Skeletal muscle satellite cell (primary cell): Measurements from ENCODE around the gene ABCC5.
"Not testable (repeated sequence)": the region's sequence is repeated elsewhere in the genome, so short reads cannot be mapped to it uniquely, and the experiment has no call there.

Source experiments
- H3K27me3 ChIP-seq: 2 replicates; pipeline ENCODE4 v1.7.0; 2013; ENCODE audit warnings: low read length; ENCODE audit not compliant: control insufficient read depth, insufficient read depth
- H3K36me3 ChIP-seq: 2 replicates; pipeline ENCODE4 v1.7.0; 2013; ENCODE audit warnings: mild to moderate bottlenecking, control low read depth, low read length; ENCODE audit not compliant: insufficient read depth
- H3K4me1 ChIP-seq: 2 replicates; pipeline ENCODE4 v1.7.0; 2013; ENCODE audit warnings: low read length; ENCODE audit not compliant: control insufficient read depth, insufficient read depth
- H3K4me2 ChIP-seq: 2 replicates; pipeline ENCODE4 v1.7.0; 2013; ENCODE audit warnings: mild to moderate bottlenecking, low read length
- H3K4me3 ChIP-seq: 2 replicates; pipeline ENCODE4 v1.7.0; 2013; ENCODE audit warnings: low read length
- H3K9ac ChIP-seq: 2 replicates; pipeline ENCODE4 v1.7.0; 2013; ENCODE audit warnings: mild to moderate bottlenecking, low read depth, low read length, moderate library complexity
- H3K9me3 ChIP-seq: replicated peaks from 2 replicates; pipeline ENCODE4 v1.7.0; 2013; ENCODE audit warnings: mild to moderate bottlenecking, control low read depth, low read length

Gene ABCC5

GRCh38 chr3:184011937-184012889, 5.5 kb downstream of the ABCC5 start:
- Histone ChIP-seq H3K27me3 (no peaks in the 10 kb centered on the region), H3K4me3 (no peak overlapping the region), H3K4me1 (peaks cover 19% of the 10 kb centered on the region), H3K36me3 (peaks cover 49% of the 10 kb centered on the region), H3K9ac (no peak overlapping the region), H3K9me3 (no peaks in the 10 kb centered on the region), H3K4me2 (no peak overlapping the region)

DNA sequence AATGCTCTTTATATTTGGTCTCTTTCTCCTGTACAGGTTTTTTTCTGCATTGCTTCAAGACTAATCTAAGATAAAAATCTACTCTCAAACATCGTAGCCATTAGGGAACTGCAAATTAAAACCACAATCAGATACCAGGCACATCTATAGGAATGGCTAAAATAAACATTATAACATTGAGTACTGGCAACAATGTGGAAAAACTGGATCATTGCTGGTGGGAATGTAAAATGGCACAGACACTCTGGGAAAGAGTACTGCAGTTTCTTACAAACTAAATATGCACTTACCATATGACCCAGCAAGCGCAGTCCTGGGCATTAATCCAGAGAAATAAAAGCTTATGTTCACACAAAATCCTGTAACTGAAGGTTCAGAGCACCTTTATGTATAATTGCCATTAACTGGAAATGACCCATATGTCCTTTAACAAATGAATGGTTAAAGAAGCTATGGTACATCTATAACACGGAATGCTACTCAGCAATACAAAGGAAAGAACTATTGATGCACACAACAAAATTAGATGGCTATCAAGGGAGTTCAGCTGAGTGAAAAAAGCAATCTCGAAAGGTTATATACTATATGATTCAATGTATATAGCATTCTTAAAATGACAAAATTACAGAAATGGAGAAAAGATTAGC, 6.3 kb downstream of the ABCC5 start:
- H3K4me3 ChIP-seq = no peak overlapping the region
- H3K9ac ChIP-seq = no peak overlapping the region
- no peaks in the 10 kb centered on the region for H3K9me3 ChIP-seq
- H3K36me3 ChIP-seq = peaks cover 49% of the 10 kb centered on the region
- no peaks in the 10 kb centered on the region for H3K27me3 ChIP-seq
- H3K4me1 ChIP-seq = peaks cover 11% of the 10 kb centered on the region
- H3K4me2 ChIP-seq = no peak overlapping the region

DNA sequence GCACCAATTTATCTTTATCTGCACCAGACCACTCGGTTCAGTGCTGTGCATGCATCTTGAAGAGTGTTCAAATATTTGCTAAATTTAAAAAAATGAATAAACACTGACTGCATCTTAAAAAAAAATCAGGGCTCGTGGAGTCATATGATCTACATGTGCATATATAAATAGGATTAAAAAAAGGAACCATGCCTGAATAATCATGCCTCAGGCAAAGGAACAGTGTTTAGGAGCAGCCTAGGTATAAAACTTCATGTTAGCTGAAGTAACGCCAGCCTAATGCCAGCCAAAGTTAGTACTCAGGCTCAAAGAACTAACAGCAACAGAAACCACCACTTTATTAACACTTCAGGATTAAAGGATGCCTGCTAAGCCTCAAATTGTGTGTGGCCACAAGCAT, 9.5 kb downstream of the ABCC5 start:
- no peaks in the 10 kb centered on the region for H3K27me3 ChIP-seq
- H3K4me3 ChIP-seq = no peak overlapping the region
- no peaks in the 10 kb centered on the region for H3K9me3 ChIP-seq
- no peak overlapping the region for H3K4me2 ChIP-seq
- peaks cover 15% of the 10 kb centered on the region for H3K4me1 ChIP-seq
- no peak overlapping the region for H3K9ac ChIP-seq
- peaks cover 53% of the 10 kb centered on the region for H3K36me3 ChIP-seq

DNA sequence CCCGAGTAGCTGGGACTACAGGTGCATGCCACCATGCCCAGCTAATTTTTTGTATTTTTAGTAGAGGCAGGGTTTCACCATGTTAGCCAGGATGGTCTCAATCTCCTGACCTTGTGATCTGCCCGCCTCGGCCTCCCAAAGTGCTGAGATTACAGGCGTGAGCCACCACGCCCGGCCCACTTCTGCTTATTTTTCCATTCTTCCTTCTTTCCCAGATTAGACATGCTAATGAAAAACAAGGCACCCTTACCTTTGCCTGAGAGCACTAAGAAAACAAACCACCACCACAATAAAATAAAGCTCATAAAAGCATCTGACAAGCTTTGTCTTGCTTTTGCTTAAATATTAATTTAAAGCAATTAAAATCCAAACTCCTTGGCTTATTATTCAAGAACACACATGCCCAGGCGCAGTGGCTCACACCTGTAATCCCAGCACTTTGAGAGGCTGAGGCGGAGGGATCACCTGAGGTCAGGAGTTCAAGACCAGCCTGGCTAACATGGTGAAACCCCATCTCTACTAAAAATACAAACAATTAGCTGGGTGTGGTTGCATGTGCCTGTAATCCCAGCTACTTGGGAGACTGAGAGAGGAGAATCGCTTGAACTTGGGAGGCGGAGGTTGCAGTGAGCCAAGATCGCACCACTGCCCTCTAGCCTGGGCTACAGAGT, 10.4 kb downstream of the ABCC5 start:
- not testable (repeated sequence) for H3K4me3 ChIP-seq, H3K9me3 ChIP-seq, H3K27me3 ChIP-seq, H3K4me2 ChIP-seq, H3K9ac ChIP-seq
- H3K36me3 ChIP-seq = peaks cover 53% of the 10 kb centered on the region
- H3K4me1 ChIP-seq = peaks cover 23% of the 10 kb centered on the region

DNA sequence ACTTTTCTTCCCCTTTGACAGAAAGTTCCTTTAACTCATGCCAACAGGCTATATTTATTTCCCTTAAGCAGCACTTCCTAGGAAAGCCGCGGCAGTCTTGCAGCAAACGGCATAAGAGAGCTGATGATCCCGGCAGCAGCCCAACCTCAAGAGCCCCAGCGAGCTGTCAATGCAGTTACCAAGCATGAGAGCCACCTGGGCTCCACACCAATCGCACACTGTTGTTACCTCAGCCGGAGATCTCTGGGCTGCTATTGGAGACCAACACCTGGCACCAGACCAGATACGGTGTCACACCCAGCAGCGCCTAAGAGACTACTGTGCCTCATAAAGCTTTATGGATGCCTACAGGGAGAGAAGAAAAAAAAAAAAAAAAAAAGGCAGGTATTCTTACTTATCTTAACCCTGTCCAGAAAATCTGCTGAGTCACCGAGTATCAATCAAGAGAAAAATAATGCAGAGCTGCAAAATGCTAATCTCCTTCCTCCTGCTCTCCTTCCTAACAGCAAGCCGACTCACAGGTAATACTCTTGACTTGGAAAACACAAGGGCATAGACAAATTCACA, 11.7 kb downstream of the ABCC5 start:
- H3K4me3 ChIP-seq = no peak overlapping the region

GRCh38 chr3:184004476-184004875, 13.2 kb downstream of the ABCC5 start:
- Histone ChIP-seq H3K4me1 (peaks cover 23% of the 10 kb centered on the region), H3K36me3 (peaks cover 46% of the 10 kb centered on the region), H3K9ac (no peak overlapping the region), H3K9me3 (no peaks in the 10 kb centered on the region), H3K27me3 (no peaks in the 10 kb centered on the region), H3K4me3 (no peak overlapping the region), H3K4me2 (no peak overlapping the region)

More for the DNA sequence above, 11.7 kb downstream of the ABCC5 start:
- no peaks in the 10 kb centered on the region for H3K27me3 ChIP-seq
- H3K4me1 ChIP-seq = peaks cover 23% of the 10 kb centered on the region
- H3K36me3 ChIP-seq = peaks cover 44% of the 10 kb centered on the region
- H3K9me3 ChIP-seq = no peaks in the 10 kb centered on the region
- H3K9ac ChIP-seq = no peak overlapping the region
- no peak overlapping the region for H3K4me2 ChIP-seq

- Histone ChIP-seq H3K9ac (peak overlapping the region; percentile 24), H3K4me1 (peaks cover 23% of the 10 kb centered on the region), H3K36me3 (peaks cover 37% of the 10 kb centered on the region), H3K4me3 (no peak overlapping the region), H3K9me3 (no peaks in the 10 kb centered on the region), H3K4me2 (peak overlapping the region; percentile 46), H3K27me3 (no peaks in the 10 kb centered on the region)
Observed at GRCh38 chr3:184003187-184003967, 14.3 kb downstream of the ABCC5 start.

GRCh38 chr3:184002469-184002868, 15.2 kb downstream of the ABCC5 start:
- no peaks in the 10 kb centered on the region for H3K27me3 ChIP-seq
- H3K9ac ChIP-seq = no peak overlapping the region
- H3K9me3 ChIP-seq = no peaks in the 10 kb centered on the region
- no peak overlapping the region for H3K4me2 ChIP-seq
- H3K4me1 ChIP-seq = peaks cover 23% of the 10 kb centered on the region
- H3K4me3 ChIP-seq = no peak overlapping the region
- peaks cover 30% of the 10 kb centered on the region for H3K36me3 ChIP-seq

- Histone ChIP-seq H3K4me2 (no peak overlapping the region), H3K9ac (no peak overlapping the region), H3K27me3 (no peaks in the 10 kb centered on the region), H3K4me3 (no peak overlapping the region), H3K36me3 (peaks cover 30% of the 10 kb centered on the region), H3K9me3 (no peaks in the 10 kb centered on the region), H3K4me1 (peaks cover 23% of the 10 kb centered on the region)
Observed at GRCh38 chr3:184001761-184002160, 15.9 kb downstream of the ABCC5 start.

GRCh38 chr3:183991403-183991802, 26.3 kb downstream of the ABCC5 start:
- Histone ChIP-seq H3K27me3 (no peaks in the 10 kb centered on the region), H3K4me2 (no peak overlapping the region), H3K9me3 (no peaks in the 10 kb centered on the region), H3K9ac (no peak overlapping the region), H3K36me3 (peaks cover 23% of the 10 kb centered on the region), H3K4me1 (peaks cover 17% of the 10 kb centered on the region), H3K4me3 (no peak overlapping the region)
